CD4-positive, alpha-beta T cell (primary cell): ENCODE results near the gene NFATC1. TPM values are rescaled to one million over a fixed set of nuclear protein-coding genes. Genes with fewer than 3 reads are reported as not detected.

Experiments used
- ATAC-seq: fragments of 200-7000 bp; cut with Tn5 transposase; one replicate; pipeline ENCODE4 v1.10.0; 2022; ENCODE audit warnings: mild to moderate bottlenecking; ENCODE audit not compliant: poor library complexity
- CTCF ChIA-PET: fragments of 350-600 bp; sonication (Branson Sonifier 250); formaldehyde crosslinking; loops from one replicate; lab custom pipeline; 2021; ENCODE audit warnings: antibody characterized with exemption, inconsistent platforms; lab: Charles Lee
- POLR2A ChIA-PET: fragments of 350-600 bp; sonication (Branson Sonifier 250); formaldehyde crosslinking; loops from one replicate; lab custom pipeline; 2021; ENCODE audit warnings: antibody characterized with exemption, inconsistent platforms; lab: Charles Lee
- DNase-seq, 14 experiments: peaks; one replicate each; pipeline ENCODE4 v3.0.0-alpha.2; 2013 to 2020; ENCODE audit warnings: mixed read lengths in 2 of 14
- H3K27ac ChIP-seq, 2 donors: one replicate each; pipeline versions ENCODE4 v1.5.1 to v1.7.0; 2013; ENCODE audit warnings: low read length in 2 of 2, low read depth in 1 of 2, mild to moderate bottlenecking in 1 of 2
- H3K27me3 ChIP-seq, 2 experiments: 1 replicate in 1 of 2; 2 replicates in 1 of 2; pipeline versions ENCODE4 v1.6.1 to v1.7.0; 2013; ENCODE audit warnings: low read length in 2 of 2, control low read depth in 1 of 2, mild to moderate bottlenecking in 1 of 2, moderate library complexity in 1 of 2; ENCODE audit not compliant: insufficient read depth in 2 of 2, control insufficient read depth in 1 of 2
- H3K36me3 ChIP-seq: one replicate; pipeline ENCODE4 v1.6.1; 2013; ENCODE audit warnings: low read length, control low read depth; ENCODE audit not compliant: insufficient read depth
- H3K4me1 ChIP-seq: one replicate; pipeline ENCODE4 v1.6.1; 2013; ENCODE audit warnings: low read length, control low read depth; ENCODE audit not compliant: insufficient read depth
- H3K4me3 ChIP-seq: one replicate; pipeline ENCODE4 v1.5.1; 2013; ENCODE audit warnings: mild to moderate bottlenecking, low read length, moderate library complexity
- H3K9me3 ChIP-seq, 2 experiments: 1 replicate in 1 of 2; 2 replicates in 1 of 2; pipeline versions ENCODE4 v1.6.1 to v1.7.0; 2013; ENCODE audit warnings: low read length in 2 of 2, mild to moderate bottlenecking in 2 of 2, control low read depth in 1 of 2, moderate library complexity in 1 of 2; ENCODE audit not compliant: control insufficient read depth in 1 of 2, insufficient read depth in 1 of 2
- H3K27ac Mint-ChIP-seq: one replicate; pipeline ENCODE4 v1.8.0; 2020; ENCODE audit warnings: mixed read lengths
- H3K27me3 Mint-ChIP-seq: one replicate; pipeline ENCODE4 v1.8.0; 2021; ENCODE audit warnings: mixed read lengths
- H3K36me3 Mint-ChIP-seq: one replicate; pipeline ENCODE4 v1.8.0; 2021; ENCODE audit warnings: low read depth, mixed read lengths
- H3K4me1 Mint-ChIP-seq: one replicate; pipeline ENCODE4 v1.8.0; 2021; ENCODE audit warnings: low read depth, mixed read lengths
- H3K4me3 Mint-ChIP-seq: one replicate; pipeline ENCODE4 v1.8.0; 2020; ENCODE audit warnings: mild to moderate bottlenecking, mixed read lengths
- H3K9me3 Mint-ChIP-seq: one replicate; pipeline ENCODE4 v1.8.0; 2020; ENCODE audit warnings: mixed read lengths
- CTCF ChIP-seq: fragments of 200-600 bp; IDR thresholded peaks from one replicate; pipeline ENCODE4 v1.8.0; 2022; ENCODE audit warnings: antibody characterized with exemption, mild to moderate bottlenecking
- intact Hi-C, 2 experiments: fragments of 100-400 bp; cut with DNase I in 1 of 2; cut with micrococcal nuclease in 1 of 2; formaldehyde crosslinking; loops; one replicate each; pipeline versions ENCODE4 v1.15.1 to v1.9.0; 2023 to 2025; cut with DNase I, micrococcal nuclease
- total RNA-seq, 174 experiments: library from RNA in 2 of 174; stranded (reverse) in 2 of 174; gene quantifications; one replicate each; pipeline ENCODE4 v1.2.3 and lab custom pipeline; 2021 to 2026

The NFATC1 gene
- total RNA-seq, 2 experiments from 2014 or later: 107 to 113 TPM

- no peaks in the 10 kb centered on the region for H3K9me3 ChIP-seq
- ChIA-PET POLR2A (no interaction called here), CTCF (no interaction called here)
- ATAC-seq: no peak
- Mint-ChIP-seq H3K4me3 (peak overlapping the region; percentile 65), H3K27ac (peak overlapping the region; percentile 65), H3K36me3 (peaks cover 64% of the 10 kb centered on the region), H3K9me3 (no peaks in the 10 kb centered on the region), H3K4me1 (peaks cover 43% of the 10 kb centered on the region), H3K27me3 (no peaks in the 10 kb centered on the region)
- H3K27me3 ChIP-seq: no peaks in the 10 kb centered on the region
- no peak overlapping the region for H3K27ac ChIP-seq
- H3K36me3 ChIP-seq: peaks cover 49% of the 10 kb centered on the region
- intact Hi-C loops: no loop called here
- peaks cover 24% of the 10 kb centered on the region for H3K4me1 ChIP-seq
- H3K4me3 ChIP-seq: no peak overlapping the region
- DNase-seq: no peak
- no peak for TF ChIP-seq CTCF
Observed at GRCh38 chr18:79424008-79424565, 28.4 kb downstream of the NFATC1 start.

- Mint-ChIP-seq H3K9me3 (no peaks in the 10 kb centered on the region), H3K27me3 (no peaks in the 10 kb centered on the region), H3K4me1 (peaks cover 45% of the 10 kb centered on the region), H3K27ac (peak overlapping the region; percentile 65), H3K36me3 (peaks cover 67% of the 10 kb centered on the region), H3K4me3 (no peak overlapping the region)
- DNase-seq (no peak), ATAC-seq (no peak)
- Histone ChIP-seq H3K36me3 (peaks cover 47% of the 10 kb centered on the region), H3K27me3 (no peaks in the 10 kb centered on the region), H3K27ac (no peak overlapping the region), H3K4me3 (no peak overlapping the region), H3K4me1 (peaks cover 24% of the 10 kb centered on the region), H3K9me3 (no peaks in the 10 kb centered on the region)
- no peak for TF ChIP-seq CTCF
- intact Hi-C loops: no loop called here
- ChIA-PET POLR2A (no interaction called here), CTCF (no interaction called here)
Observed at GRCh38 chr18:79424880-79425568, 29.3 kb downstream of the NFATC1 start.

GRCh38 chr18:79425569-79425886 lies 29.8 kb downstream of the NFATC1 start:
- no peak for DNase-seq
- ATAC-seq: no peak
- H3K27me3 ChIP-seq: no peaks in the 10 kb centered on the region
- H3K4me1 ChIP-seq: peaks cover 24% of the 10 kb centered on the region
- H3K4me3 ChIP-seq: no peak overlapping the region
- H3K9me3 ChIP-seq: no peaks in the 10 kb centered on the region
- Mint-ChIP-seq H3K36me3 (peaks cover 62% of the 10 kb centered on the region), H3K4me3 (peak overlapping the region; percentile 11), H3K9me3 (no peaks in the 10 kb centered on the region), H3K27ac (peak overlapping the region; percentile 65), H3K4me1 (peaks cover 44% of the 10 kb centered on the region), H3K27me3 (no peaks in the 10 kb centered on the region)
- no peak for TF ChIP-seq CTCF
- H3K27ac ChIP-seq: no peak overlapping the region
- intact Hi-C loops: no loop called here
- ChIA-PET CTCF (no interaction called here), POLR2A (no interaction called here)
- H3K36me3 ChIP-seq: peaks cover 42% of the 10 kb centered on the region
